ENCODE measurements around the gene NIBAN1. TPM values are rescaled to one million over a fixed set of nuclear protein-coding genes. Genes with fewer than 3 reads are reported as not detected.

Gene NIBAN1, protein sequence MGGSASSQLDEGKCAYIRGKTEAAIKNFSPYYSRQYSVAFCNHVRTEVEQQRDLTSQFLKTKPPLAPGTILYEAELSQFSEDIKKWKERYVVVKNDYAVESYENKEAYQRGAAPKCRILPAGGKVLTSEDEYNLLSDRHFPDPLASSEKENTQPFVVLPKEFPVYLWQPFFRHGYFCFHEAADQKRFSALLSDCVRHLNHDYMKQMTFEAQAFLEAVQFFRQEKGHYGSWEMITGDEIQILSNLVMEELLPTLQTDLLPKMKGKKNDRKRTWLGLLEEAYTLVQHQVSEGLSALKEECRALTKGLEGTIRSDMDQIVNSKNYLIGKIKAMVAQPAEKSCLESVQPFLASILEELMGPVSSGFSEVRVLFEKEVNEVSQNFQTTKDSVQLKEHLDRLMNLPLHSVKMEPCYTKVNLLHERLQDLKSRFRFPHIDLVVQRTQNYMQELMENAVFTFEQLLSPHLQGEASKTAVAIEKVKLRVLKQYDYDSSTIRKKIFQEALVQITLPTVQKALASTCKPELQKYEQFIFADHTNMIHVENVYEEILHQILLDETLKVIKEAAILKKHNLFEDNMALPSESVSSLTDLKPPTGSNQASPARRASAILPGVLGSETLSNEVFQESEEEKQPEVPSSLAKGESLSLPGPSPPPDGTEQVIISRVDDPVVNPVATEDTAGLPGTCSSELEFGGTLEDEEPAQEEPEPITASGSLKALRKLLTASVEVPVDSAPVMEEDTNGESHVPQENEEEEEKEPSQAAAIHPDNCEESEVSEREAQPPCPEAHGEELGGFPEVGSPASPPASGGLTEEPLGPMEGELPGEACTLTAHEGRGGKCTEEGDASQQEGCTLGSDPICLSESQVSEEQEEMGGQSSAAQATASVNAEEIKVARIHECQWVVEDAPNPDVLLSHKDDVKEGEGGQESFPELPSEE
- 0.85 to 1.2 TPM (median 1.1 TPM) in 5 replicates for total RNA-seq (2022; extraction: Qiagen RNA extraction)

DNA sequence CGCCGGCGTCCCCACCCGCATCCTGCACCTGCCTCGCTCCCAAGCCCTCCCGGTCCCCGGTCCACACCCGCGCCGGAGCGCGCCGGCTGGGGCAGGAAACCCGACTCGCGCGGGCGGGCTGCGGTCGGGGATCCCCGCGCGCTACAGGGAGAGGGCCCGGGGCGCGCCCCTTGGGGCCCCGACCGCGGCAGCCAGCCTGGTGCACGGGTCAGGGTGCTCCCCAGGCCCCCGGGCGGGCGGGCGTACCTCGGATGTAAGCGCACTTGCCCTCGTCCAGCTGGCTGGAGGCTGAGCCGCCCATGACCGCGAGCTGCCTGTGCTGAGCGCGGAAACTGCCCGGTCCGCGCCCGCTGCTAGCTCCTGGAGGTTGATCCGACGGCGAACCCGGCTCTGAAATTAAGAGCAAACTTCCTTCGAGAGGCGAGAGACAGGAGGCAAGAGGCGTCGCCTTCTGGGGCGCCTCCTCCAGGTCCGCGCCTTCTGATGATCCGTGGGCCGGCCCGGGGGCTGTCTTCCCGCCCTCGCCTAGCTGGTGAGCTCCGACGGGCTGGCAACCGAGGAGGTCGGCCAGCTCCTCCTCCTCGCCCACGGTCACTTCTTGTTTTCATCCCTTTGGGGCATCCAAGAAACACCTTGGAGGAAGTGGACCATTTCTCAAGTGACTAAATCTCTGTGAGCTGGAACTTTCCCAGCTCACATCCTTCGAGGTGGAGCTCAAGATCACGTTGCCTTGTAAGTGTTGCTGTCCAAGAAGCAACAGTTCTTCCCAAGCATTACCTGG, at the start of gene NIBAN1:
Gene NIBAN1, minus strand, starts transcription at position 453 of the 781 bp plus-strand sequence. Its CDS starts 152 bp downstream, at position 301.

Other genes starting within 250 kb of the NIBAN1 start
- gene EDEM3, start 219.7 kb downstream of the NIBAN1 start, total RNA-seq (2022; extraction: Qiagen RNA extraction), result 6.6 to 10.9 TPM (median 9.2 TPM) in 5 replicates
- 18.6 to 22.2 TPM (median 19.6 TPM) in 5 replicates for gene RNF2, start 71.0 kb upstream of the NIBAN1 start, total RNA-seq (2022; extraction: Qiagen RNA extraction)
- gene TRMT1L, start 182.4 kb upstream of the NIBAN1 start, total RNA-seq (2022; extraction: Qiagen RNA extraction), result 10.9 to 17.3 TPM (median 14.3 TPM) in 5 replicates
- 1.5 to 2.0 TPM (median 1.8 TPM) in 5 replicates for gene SWT1, start 182.7 kb upstream of the NIBAN1 start, total RNA-seq (2022; extraction: Qiagen RNA extraction)

All from A549 treated with dexamethasone at 1 μM for 4 hours (cell line).